H1 (cell line): ENCODE results near the gene TVP23B. TPM values are rescaled to one million over a fixed set of nuclear protein-coding genes. Genes with fewer than 3 reads are reported as not detected.
"Not testable (repeated sequence)": the region's sequence is repeated elsewhere in the genome, so short reads cannot be mapped to it uniquely, and the experiment has no call there.

Experiments used
- CTCF ChIA-PET: fragments of 300-600 bp; sonication (Branson Sonifier 250); formaldehyde crosslinking; loops from one replicate; lab custom pipeline; 2021; ENCODE audit not compliant: partially characterized antibody; lab: Charles Lee
- POLR2A ChIA-PET: fragments of 300-600 bp; sonication (Branson Sonifier 250); formaldehyde crosslinking; loops from one replicate; lab custom pipeline; 2021; ENCODE audit warnings: inconsistent platforms; ENCODE audit not compliant: partially characterized antibody; lab: Charles Lee
- DNase-seq, 2 experiments: peaks; one replicate each; pipeline versions ENCODE4 v3.0.0 to v3.0.0-alpha.2; 2010 to 2022; ENCODE audit warnings: low spot score in 2 of 2, low read depth in 1 of 2, mixed read lengths in 1 of 2
- FAIRE-seq: peaks from 2 replicates; lab custom pipeline; 2011; peaks lifted over from hg19 to GRCh38; lab: Jason Lieb, UNC
- H2AFZ ChIP-seq: 2 replicates; pipeline ENCODE4 v1.8.1; 2012; ENCODE audit warnings: low read length, inconsistent platforms
- H2AK5ac ChIP-seq: 2 replicates; pipeline ENCODE4 v1.6.1; 2013; ENCODE audit warnings: low read depth, low read length
- H2BK120ac ChIP-seq: replicated peaks from 2 replicates; pipeline ENCODE3; 2013; ENCODE audit warnings: low read depth, low read length, inconsistent platforms
- H2BK12ac ChIP-seq: 2 replicates; pipeline ENCODE4 v1.6.1; 2013; ENCODE audit warnings: low read depth, low read length
- H2BK15ac ChIP-seq: 2 replicates; pipeline ENCODE4 v1.6.1; 2013; ENCODE audit warnings: low read length
- H2BK20ac ChIP-seq: 2 replicates; pipeline ENCODE4 v1.6.1; 2013; ENCODE audit warnings: low read length
- H2BK5ac ChIP-seq: 2 replicates; pipeline ENCODE4 v1.6.1; 2013; ENCODE audit warnings: low read depth, low read length
- H3K14ac ChIP-seq: 2 replicates; pipeline ENCODE4 v1.6.1; 2013; ENCODE audit warnings: inconsistent platforms; ENCODE audit not compliant: insufficient read length
- H3K18ac ChIP-seq: 2 replicates; pipeline ENCODE4 v1.6.1; 2013; ENCODE audit warnings: low read length; ENCODE audit errors: extremely low read depth
- H3K23ac ChIP-seq: 2 replicates; pipeline ENCODE4 v1.6.1; 2013; ENCODE audit warnings: inconsistent platforms; ENCODE audit not compliant: insufficient read length
- H3K23me2 ChIP-seq: 2 replicates; pipeline ENCODE4 v1.6.1; 2013; ENCODE audit warnings: low read depth, low read length
- H3K27ac ChIP-seq: 2 replicates; pipeline ENCODE4 v1.6.1; 2011; ENCODE audit warnings: low read depth, low read length, inconsistent platforms
- H3K27me3 ChIP-seq, 4 experiments: replicated peaks in 1 of 4; 1 replicate in 1 of 4; 2 replicates in 3 of 4; pipeline versions ENCODE4 v1.6.1 to v1.8.1; 2011 to 2013; ENCODE audit warnings: low read length in 3 of 4, mild to moderate bottlenecking in 3 of 4, inconsistent platforms in 2 of 4, mixed read lengths in 2 of 4, moderate library complexity in 1 of 4; ENCODE audit not compliant: control insufficient read depth in 3 of 4, insufficient read depth in 3 of 4; ENCODE audit errors: extremely low read depth in 1 of 4
- H3K36me3 ChIP-seq, 4 experiments: 2 replicates each; pipeline versions ENCODE4 v1.6.1 to v1.8.1; 2011 to 2013; ENCODE audit warnings: mild to moderate bottlenecking in 4 of 4, low read length in 3 of 4, moderate library complexity in 2 of 4, control low read depth in 1 of 4, inconsistent platforms in 1 of 4; ENCODE audit not compliant: insufficient read depth in 4 of 4, control insufficient read depth in 2 of 4
- H3K4ac ChIP-seq: replicated peaks from 2 replicates; pipeline ENCODE3; 2013; ENCODE audit warnings: low read length, low read depth, mixed read lengths, inconsistent platforms; ENCODE audit not compliant: insufficient read length
- H3K4me1 ChIP-seq, 4 experiments: replicated peaks in 1 of 4; 1 replicate in 1 of 4; 2 replicates in 3 of 4; pipeline versions ENCODE4 v1.6.1 to v1.8.1; 2011 to 2013; ENCODE audit warnings: low read length in 3 of 4, inconsistent platforms in 2 of 4, mixed read lengths in 1 of 4; ENCODE audit not compliant: insufficient read depth in 4 of 4, control insufficient read depth in 3 of 4
- H3K4me2 ChIP-seq, 2 experiments: 2 replicates each; pipeline versions ENCODE4 v1.6.1 to v1.8.1; 2011 to 2013; ENCODE audit warnings: low read depth in 2 of 2, low read length in 2 of 2, control low read depth in 1 of 2, inconsistent platforms in 1 of 2, mild to moderate bottlenecking in 1 of 2; ENCODE audit not compliant: insufficient read depth in 1 of 2
- H3K4me3 ChIP-seq, 4 experiments: fragments of 200-600, 300-600 bp in 1 of 4; sonication (generic), shearing (Covaris generic), sonication (Bioruptor Twin) in 1 of 4; 2 replicates each; pipeline versions ENCODE4 v1.5.1 to v1.8.1; 2011 to 2016; ENCODE audit warnings: low read length in 4 of 4, low read depth in 3 of 4, control low read depth in 2 of 4, inconsistent platforms in 2 of 4, mild to moderate bottlenecking in 2 of 4, mixed read lengths in 1 of 4, moderate library complexity in 1 of 4; ENCODE audit not compliant: insufficient read depth in 2 of 4; ENCODE audit errors: extremely low read depth in 1 of 4
- H3K56ac ChIP-seq: replicated peaks from 2 replicates; pipeline ENCODE3; 2013; ENCODE audit warnings: low read depth, mild to moderate bottlenecking, mixed read lengths, low read length, inconsistent platforms; ENCODE audit not compliant: insufficient read length
- H3K79me1 ChIP-seq: 2 replicates; pipeline ENCODE4 v1.6.1; 2013; ENCODE audit warnings: low read depth, low read length, control low read depth
- H3K79me2 ChIP-seq, 2 experiments: 2 replicates each; pipeline versions ENCODE4 v1.6.1 to v1.8.1; 2012 to 2013; ENCODE audit warnings: low read length in 2 of 2, mild to moderate bottlenecking in 2 of 2, inconsistent platforms in 1 of 2; ENCODE audit not compliant: insufficient read depth in 2 of 2, control insufficient read depth in 1 of 2
- H3K9ac ChIP-seq, 4 experiments: replicated peaks in 1 of 4; 1 replicate in 1 of 4; 2 replicates in 3 of 4; pipeline versions ENCODE4 v1.6.1 to v1.8.1; 2011 to 2013; ENCODE audit warnings: low read depth in 3 of 4, low read length in 3 of 4, control low read depth in 2 of 4, mild to moderate bottlenecking in 2 of 4, moderate library complexity in 2 of 4, inconsistent platforms in 1 of 4; ENCODE audit errors: extremely low read depth in 1 of 4
- H3K9me3 ChIP-seq, 2 experiments: 2 replicates each; pipeline versions ENCODE4 v1.6.1 to v1.8.1; 2012 to 2013; ENCODE audit warnings: mild to moderate bottlenecking in 2 of 2, moderate library complexity in 2 of 2, control low read depth in 1 of 2, inconsistent platforms in 1 of 2, low read depth in 1 of 2, low read length in 1 of 2, mixed read lengths in 1 of 2; ENCODE audit not compliant: insufficient read depth in 2 of 2
- H4K20me1 ChIP-seq, 2 experiments: replicated peaks in 1 of 2; 2 replicates each; pipeline versions ENCODE3 to v1.8.1; 2011 to 2013; ENCODE audit warnings: inconsistent platforms in 2 of 2, low read length in 2 of 2, mild to moderate bottlenecking in 1 of 2; ENCODE audit not compliant: insufficient read depth in 2 of 2, control insufficient read depth in 1 of 2
- H4K5ac ChIP-seq: 2 replicates; pipeline ENCODE4 v1.6.1; 2013; ENCODE audit warnings: low read length, low read depth, mixed read lengths, inconsistent platforms; ENCODE audit not compliant: insufficient read length
- H4K8ac ChIP-seq: 2 replicates; pipeline ENCODE4 v1.8.0; 2013; ENCODE audit warnings: mild to moderate bottlenecking, moderate library complexity, low read length, inconsistent platforms; ENCODE audit not compliant: insufficient read depth; ENCODE audit errors: extremely low read depth
- H4K91ac ChIP-seq: replicated peaks from 2 replicates; pipeline ENCODE3; 2013; ENCODE audit warnings: low read length, mixed read lengths, inconsistent platforms; ENCODE audit not compliant: insufficient read length
- WGBS, 2 experiments: shearing (Covaris generic) in 1 of 2; methylation state at CpG; one replicate each; pipeline versions ENCODE4 v1.1.6 to v1.1.7; 2013 to 2015; ENCODE audit warnings: low lambda C conversion rate in 2 of 2, mixed read lengths in 2 of 2, inconsistent platforms in 1 of 2, low coverage in 1 of 2, missing lambda C conversion rate in 1 of 2; ENCODE audit not compliant: insufficient replicate concordance in 2 of 2, insufficient coverage in 1 of 2, insufficient read length in 1 of 2; ENCODE audit errors: extremely low coverage in 1 of 2, missing lambda C conversion rate in 1 of 2; 5-methylcytosine and 5-hydroxymethylcytosine counted together
- polyA plus RNA-seq, 7 experiments: library from polyadenylated mRNA; depleted of rRNA in 3 of 7; stranded (reverse) in 5 of 7; unstranded in 2 of 7; fragments of >200 nt in 5 of 7; fragments of 200-250 nt in 2 of 7; gene quantifications; 1 replicate in 5 of 7; 2 replicates in 1 of 7; 4 replicates in 1 of 7; pipeline versions ENCODE4 v1.2.1 to v1.2.3, GENCODE V29; 2011 to 2013; ENCODE audit warnings: missing spikeins in 2 of 7, mixed read lengths in 2 of 7
- total RNA-seq: library from RNA; stranded (reverse); fragmentation: NEBNext Ultra II Directional; extraction: Animal tissue kit (Norgen Biotek cat#: 25700); gene quantifications from 2 replicates; pipeline ENCODE4 v1.2.1, GENCODE V29; 2021

TVP23B gene
- total and polyA plus RNA-seq, 2 of the 8 experiments (the other 6 are each of a cell fraction or from before 2014, with no cell fraction given): 11.5 to 22.7 TPM

DNA sequence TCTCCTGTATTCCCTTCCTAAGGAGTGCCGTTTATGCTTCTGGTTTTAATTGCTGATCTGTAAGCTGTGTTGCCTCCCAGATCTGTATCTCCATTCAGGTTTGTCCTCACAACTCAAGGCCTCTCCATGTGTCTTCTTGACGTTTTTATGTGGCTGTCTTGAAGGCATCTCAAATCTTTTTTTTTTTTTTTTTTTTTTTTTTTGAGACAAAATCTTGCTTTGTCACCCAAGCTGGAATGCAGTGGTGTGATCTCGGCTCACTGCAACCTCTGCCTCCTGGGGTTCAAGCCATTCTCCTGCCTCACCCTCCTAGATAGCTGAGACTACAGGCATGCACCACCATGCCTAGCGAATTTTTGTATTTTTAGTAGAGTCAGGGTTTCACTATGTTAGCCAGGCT lies 13.9 kb downstream of the TVP23B start:
- H3K27ac ChIP-seq, H3K4me2 ChIP-seq, H3K4ac ChIP-seq, H2BK20ac ChIP-seq, H3K23ac ChIP-seq, H3K79me2 ChIP-seq, H3K79me1 ChIP-seq, H4K8ac ChIP-seq, FAIRE-seq, DNase-seq, H2BK15ac ChIP-seq, H2BK120ac ChIP-seq, H2BK12ac ChIP-seq, H2BK5ac ChIP-seq, H3K9ac ChIP-seq, H3K56ac ChIP-seq, H4K20me1 ChIP-seq, H3K27me3 ChIP-seq, H4K5ac ChIP-seq, H3K23me2 ChIP-seq, H3K18ac ChIP-seq, H3K4me3 ChIP-seq, H3K4me1 ChIP-seq, POLR2A ChIA-PET, H3K14ac ChIP-seq, H4K91ac ChIP-seq, H2AFZ ChIP-seq, H2AK5ac ChIP-seq, H3K9me3 ChIP-seq: not testable (repeated sequence)
- WGBS, 2 experiments: 80% methylated on average over 3 of the region's 4 CpGs; no CpG with 5 or more reads in 1 of the 2 experiments
- CTCF ChIA-PET: interaction anchor here (0.6 kb wide), 1 partner anchor 69 kb away, joined by 3 read pairs; no protein-coding TSS in a partner anchor
- H3K36me3 ChIP-seq: peaks cover 0 to 23% (median 7%) of the 10 kb centered on the region in 4 experiments; a peak in 5 of 8 replicates

- H4K91ac ChIP-seq, H3K79me1 ChIP-seq, H3K4ac ChIP-seq, H2BK5ac ChIP-seq, H3K14ac ChIP-seq, H3K9ac ChIP-seq, POLR2A ChIA-PET, H4K8ac ChIP-seq, H3K23me2 ChIP-seq, H3K27ac ChIP-seq, H3K27me3 ChIP-seq, H3K79me2 ChIP-seq, H2AFZ ChIP-seq, H3K4me1 ChIP-seq, CTCF ChIA-PET, H2AK5ac ChIP-seq, H3K4me2 ChIP-seq, H3K56ac ChIP-seq, H2BK12ac ChIP-seq, H3K9me3 ChIP-seq, H3K4me3 ChIP-seq, H3K18ac ChIP-seq, H4K5ac ChIP-seq, H3K23ac ChIP-seq, H4K20me1 ChIP-seq, H2BK120ac ChIP-seq, DNase-seq, H2BK15ac ChIP-seq, FAIRE-seq, H2BK20ac ChIP-seq: not testable (repeated sequence)
- peaks cover 0 to 22% (median 7%) of the 10 kb centered on the region in 4 experiments; a peak in 5 of 8 replicates for H3K36me3 ChIP-seq
Measured at GRCh38 chr17:18796887-18797286, 15.9 kb downstream of the TVP23B start.
